Activated CD8-positive, alpha-beta T cell treated with anti-CD3 and anti-CD28 coated beads for 36 hours (primary cell): ENCODE results near the gene MMP23B. TPM values are rescaled to one million over a fixed set of nuclear protein-coding genes. Genes with fewer than 3 reads are reported as not detected.
A peak's percentile ranks its signal among the peaks of the same experiment; 100 is the strongest.

Experiments
- ATAC-seq: fragments of 200-7000 bp; cut with Tn5 transposase; one replicate; pipeline ENCODE4 v1.10.0; 2021; ENCODE audit warnings: mild to moderate bottlenecking, moderate library complexity
- CTCF ChIA-PET: fragments of 350-600 bp; sonication (Branson Sonifier 250); formaldehyde crosslinking; loops from one replicate; lab custom pipeline; 2021; ENCODE audit warnings: antibody characterized with exemption; lab: Charles Lee
- POLR2A ChIA-PET: fragments of 350-600 bp; sonication (Branson Sonifier 250); formaldehyde crosslinking; loops from one replicate; lab custom pipeline; 2021; ENCODE audit warnings: antibody characterized with exemption; lab: Charles Lee
- DNase-seq: peaks from one replicate; pipeline ENCODE4 v3.0.0-alpha.2; 2020
- H3K27ac Mint-ChIP-seq: one replicate; pipeline ENCODE4 v1.8.0; 2021; ENCODE audit warnings: mild to moderate bottlenecking, mixed read lengths
- H3K27me3 Mint-ChIP-seq: one replicate; pipeline ENCODE4 v1.8.0; 2021; ENCODE audit warnings: mixed read lengths
- H3K36me3 Mint-ChIP-seq: one replicate; pipeline ENCODE4 v1.8.0; 2021; ENCODE audit warnings: low read depth, mixed read lengths
- H3K4me1 Mint-ChIP-seq: one replicate; pipeline ENCODE4 v1.8.0; 2021; ENCODE audit warnings: low read depth, mixed read lengths
- H3K4me3 Mint-ChIP-seq: one replicate; pipeline ENCODE4 v1.8.0; 2021; ENCODE audit warnings: mild to moderate bottlenecking, moderate library complexity, mixed read lengths
- H3K9me3 Mint-ChIP-seq: one replicate; pipeline ENCODE4 v1.8.0; 2021; ENCODE audit warnings: mixed read lengths
- CTCF ChIP-seq: fragments of 200-600 bp; IDR thresholded peaks from one replicate; pipeline ENCODE4 v1.8.0; 2022; ENCODE audit warnings: antibody characterized with exemption, mild to moderate bottlenecking
- intact Hi-C: fragments of 100-400 bp; cut with micrococcal nuclease; formaldehyde crosslinking; loops from one replicate; pipeline ENCODE4 v1.10.0; 2022
- total RNA-seq, 2 experiments: library from RNA; stranded (reverse); gene quantifications; one replicate each; pipeline ENCODE4 v1.2.3, GENCODE V29; 2021

MMP23B gene
- total RNA-seq, 2 experiments from 2014 or later: 3.3 to 4.0 TPM

GRCh38 chr1:1616045-1616790 lies 15.8 kb upstream of the MMP23B start:
- ChIA-PET CTCF (interaction anchor here (2.8 kb wide), 1 partner anchor 38 kb away, joined by 10 read pairs; no protein-coding TSS in a partner anchor), POLR2A (interaction anchor here (1.1 to 8.4 kb wide), 4 partner anchors 9 to 40 kb away, joined by 3 to 46 read pairs (median 4); partner anchors contain the start of gene MMP23B)
- Mint-ChIP-seq H3K27ac (peak overlapping the region; percentile 75), H3K36me3 (peaks cover 18% of the 10 kb centered on the region), H3K4me1 (peaks cover 17% of the 10 kb centered on the region), H3K27me3 (no peaks in the 10 kb centered on the region), H3K9me3 (no peaks in the 10 kb centered on the region), H3K4me3 (peak overlapping the region; percentile 79)
- peak; percentile 10 for ATAC-seq
- DNase-seq: no peak
- intact Hi-C loops: no loop called here
- TF ChIP-seq CTCF: no peak

DNA sequence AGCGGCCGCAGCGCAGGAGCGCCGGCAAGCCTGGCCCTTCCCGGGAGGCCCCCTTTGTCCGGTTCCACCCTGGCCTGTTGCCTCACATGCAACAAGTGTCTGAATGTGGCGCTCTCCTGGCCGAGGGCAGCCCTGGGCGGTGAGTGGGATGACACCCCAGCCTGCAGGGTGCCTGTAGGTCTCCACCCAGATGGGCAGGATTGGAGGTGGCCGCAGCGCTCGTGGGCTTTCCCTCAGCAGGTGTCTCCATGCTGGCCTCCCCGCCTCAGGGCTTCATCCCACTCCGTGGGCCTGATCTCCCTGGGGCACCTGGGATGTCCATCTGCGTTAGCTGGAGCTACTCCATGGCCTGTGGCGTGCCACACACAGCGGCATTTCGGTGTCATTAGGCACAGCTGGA lies 15.1 kb upstream of the MMP23B start:
- peak overlapping the region; percentile 75 for H3K27ac Mint-ChIP-seq

DNA sequence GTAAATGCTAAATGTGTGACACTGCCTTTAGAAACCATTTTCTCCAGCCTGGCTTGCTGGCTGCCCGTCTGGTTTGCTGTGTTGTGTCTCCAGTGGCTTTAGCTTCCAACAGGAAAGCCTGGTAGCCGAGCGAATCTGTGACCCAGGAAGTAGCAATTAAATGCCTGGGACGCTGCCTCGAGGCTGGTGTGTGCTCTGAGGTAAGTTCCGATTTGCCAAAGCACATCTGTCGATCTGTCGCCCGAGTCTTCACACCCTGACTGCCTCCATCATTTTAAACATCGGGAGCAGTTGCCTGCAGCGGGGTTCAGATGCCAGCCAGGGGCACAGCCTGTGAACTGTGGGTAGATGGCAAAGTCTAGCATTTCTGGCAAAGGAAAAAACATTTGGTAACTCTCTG lies 14.5 kb upstream of the MMP23B start:
- ChIA-PET POLR2A (interaction anchor here (1.6 to 8.4 kb wide), 2 partner anchors 12 to 41 kb away, joined by 3 to 46 read pairs; partner anchors contain the start of gene MMP23B), CTCF (no interaction called here)
- ATAC-seq (no peak), DNase-seq (peak; percentile 1)
- peaks cover 13% of the 10 kb centered on the region for H3K4me1 Mint-ChIP-seq
- H3K27me3 Mint-ChIP-seq: no peaks in the 10 kb centered on the region
- no peaks in the 10 kb centered on the region for H3K9me3 Mint-ChIP-seq
- no peak overlapping the region for H3K27ac Mint-ChIP-seq
- peaks cover 15% of the 10 kb centered on the region for H3K36me3 Mint-ChIP-seq
- no peak for TF ChIP-seq CTCF
- intact Hi-C loops: no loop called here
- peak overlapping the region; percentile 79 for H3K4me3 Mint-ChIP-seq

More for the DNA sequence above, 15.1 kb upstream of the MMP23B start:
- ChIA-PET CTCF (no interaction called here), POLR2A (interaction anchor here (1.6 to 8.4 kb wide), 2 partner anchors 13 to 41 kb away, joined by 3 to 46 read pairs; partner anchors contain the start of gene MMP23B)
- ATAC-seq (no peak), DNase-seq (no peak)
- H3K4me3 Mint-ChIP-seq: peak overlapping the region; percentile 79
- intact Hi-C loops: no loop called here
- no peaks in the 10 kb centered on the region for H3K9me3 Mint-ChIP-seq
- no peak for TF ChIP-seq CTCF
- no peaks in the 10 kb centered on the region for H3K27me3 Mint-ChIP-seq
- H3K4me1 Mint-ChIP-seq: peaks cover 17% of the 10 kb centered on the region
- peaks cover 18% of the 10 kb centered on the region for H3K36me3 Mint-ChIP-seq

GRCh38 chr1:1617925-1618324 lies 14.0 kb upstream of the MMP23B start:
- no peak for ATAC-seq
- peaks cover 13% of the 10 kb centered on the region for H3K4me1 Mint-ChIP-seq
- H3K4me3 Mint-ChIP-seq: peak overlapping the region; percentile 79
- no peak for TF ChIP-seq CTCF
- peaks cover 15% of the 10 kb centered on the region for H3K36me3 Mint-ChIP-seq
- H3K9me3 Mint-ChIP-seq: no peaks in the 10 kb centered on the region
- ChIA-PET POLR2A (interaction anchor here (1.6 to 8.4 kb wide), 2 partner anchors 12 to 42 kb away, joined by 3 to 46 read pairs; partner anchors contain the start of gene MMP23B), CTCF (no interaction called here)
- DNase-seq: peak; percentile 2
- no peak overlapping the region for H3K27ac Mint-ChIP-seq
- intact Hi-C loops: no loop called here
- no peaks in the 10 kb centered on the region for H3K27me3 Mint-ChIP-seq
